ENCODE results near the gene GAL3ST2.
"Not testable (repeated sequence)": the region's sequence is repeated elsewhere in the genome, so short reads cannot be mapped to it uniquely, and the experiment has no call there.

The GAL3ST2 gene

DNA sequence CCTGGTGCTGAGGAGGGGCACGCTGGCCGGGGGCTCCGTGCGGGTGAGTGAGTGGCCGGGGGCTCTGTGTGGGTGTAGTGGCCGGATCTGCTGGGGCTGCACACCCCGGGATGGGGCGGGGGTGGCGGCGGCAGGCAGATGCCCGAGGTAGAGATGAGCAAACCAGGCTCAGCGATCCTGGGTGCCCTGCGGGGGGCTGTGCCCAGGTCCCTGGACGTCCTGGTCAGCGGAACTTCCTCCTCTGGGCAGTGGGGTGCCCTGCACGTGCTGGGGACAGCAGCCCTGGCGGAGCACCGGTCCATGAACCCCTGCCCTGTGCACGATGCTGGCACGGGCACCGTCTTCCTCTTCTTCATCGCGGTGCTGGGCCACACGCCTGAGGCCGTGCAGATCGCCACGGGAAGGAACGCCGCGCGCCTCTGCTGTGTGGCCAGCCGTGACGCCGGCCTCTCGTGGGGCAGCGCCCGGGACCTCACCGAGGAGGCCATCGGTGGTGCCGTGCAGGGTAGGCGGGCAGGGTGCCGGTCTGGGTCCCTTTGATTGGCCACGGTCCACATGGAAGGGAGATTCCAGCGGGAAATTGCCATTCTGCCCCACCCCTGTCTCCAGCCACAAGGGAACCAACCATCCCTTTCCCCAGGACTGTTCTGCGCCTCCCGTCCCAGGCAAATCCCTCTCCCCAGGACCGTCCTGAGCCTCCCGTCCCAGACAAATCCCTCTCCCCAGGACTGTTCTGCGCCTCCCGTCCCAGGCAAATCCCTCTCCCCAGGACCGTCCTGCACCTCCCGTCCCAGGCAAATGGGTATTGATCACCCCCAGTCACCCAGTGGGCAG lies 38.2 kb downstream of the GAL3ST2 start:
- TF ChIP-seq, protein P1, sequence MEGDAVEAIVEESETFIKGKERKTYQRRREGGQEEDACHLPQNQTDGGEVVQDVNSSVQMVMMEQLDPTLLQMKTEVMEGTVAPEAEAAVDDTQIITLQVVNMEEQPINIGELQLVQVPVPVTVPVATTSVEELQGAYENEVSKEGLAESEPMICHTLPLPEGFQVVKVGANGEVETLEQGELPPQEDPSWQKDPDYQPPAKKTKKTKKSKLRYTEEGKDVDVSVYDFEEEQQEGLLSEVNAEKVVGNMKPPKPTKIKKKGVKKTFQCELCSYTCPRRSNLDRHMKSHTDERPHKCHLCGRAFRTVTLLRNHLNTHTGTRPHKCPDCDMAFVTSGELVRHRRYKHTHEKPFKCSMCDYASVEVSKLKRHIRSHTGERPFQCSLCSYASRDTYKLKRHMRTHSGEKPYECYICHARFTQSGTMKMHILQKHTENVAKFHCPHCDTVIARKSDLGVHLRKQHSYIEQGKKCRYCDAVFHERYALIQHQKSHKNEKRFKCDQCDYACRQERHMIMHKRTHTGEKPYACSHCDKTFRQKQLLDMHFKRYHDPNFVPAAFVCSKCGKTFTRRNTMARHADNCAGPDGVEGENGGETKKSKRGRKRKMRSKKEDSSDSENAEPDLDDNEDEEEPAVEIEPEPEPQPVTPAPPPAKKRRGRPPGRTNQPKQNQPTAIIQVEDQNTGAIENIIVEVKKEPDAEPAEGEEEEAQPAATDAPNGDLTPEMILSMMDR (conservative IDR thresholded peaks at IDR 0.05): no peak
- no peak for TF ChIP-seq ZFX (IDR thresholded peaks at IDR 0.05)
- no peak overlapping the region for H3K27ac ChIP-seq

DNA sequence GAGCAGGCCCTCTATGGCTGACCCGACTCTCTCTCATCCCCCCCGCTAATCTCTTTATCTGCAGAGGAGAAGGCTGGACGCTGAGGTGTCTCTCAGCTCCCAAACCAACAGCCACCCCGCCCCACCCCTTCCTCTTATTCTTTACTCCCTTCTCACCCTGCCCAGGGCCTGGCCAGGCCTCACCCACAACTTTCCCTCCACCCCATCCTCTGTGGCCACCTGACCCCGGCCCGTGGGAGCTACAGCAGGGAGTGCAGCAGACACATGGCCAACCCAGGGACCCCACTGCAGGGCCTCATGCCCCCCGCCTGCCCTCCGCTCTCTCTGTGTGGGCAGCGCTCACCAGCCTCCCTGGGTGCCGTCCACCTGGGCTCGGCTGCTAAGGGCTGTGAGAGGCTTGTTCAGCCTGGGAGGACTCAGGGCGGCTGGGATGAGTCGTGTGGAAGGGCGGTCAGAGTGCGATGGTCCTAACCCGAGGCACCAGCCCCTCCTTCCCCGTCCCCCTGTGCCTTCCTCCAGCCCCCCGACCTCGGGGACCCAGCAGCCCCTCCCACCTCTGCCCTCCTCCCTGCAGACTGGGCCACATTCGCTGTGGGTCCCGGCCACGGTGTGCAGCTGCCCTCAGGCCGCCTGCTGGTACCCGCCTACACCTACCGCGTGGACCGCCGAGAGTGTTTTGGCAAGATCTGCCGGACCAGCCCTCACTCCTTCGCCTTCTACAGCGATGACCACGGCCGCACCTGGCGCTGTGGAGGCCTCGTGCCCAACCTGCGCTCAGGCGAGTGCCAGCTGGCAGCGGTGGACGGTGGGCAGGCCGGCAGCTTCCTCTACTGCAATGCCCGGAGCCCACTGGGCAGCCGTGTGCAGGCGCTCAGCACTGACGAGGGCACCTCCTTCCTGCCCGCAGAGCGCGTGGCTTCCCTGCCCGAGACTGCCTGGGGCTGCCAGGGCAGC lies 39.1 kb downstream of the GAL3ST2 start:
- no peak for TF ChIP-seq ZFX (IDR thresholded peaks at IDR 0.05)
- TF ChIP-seq, protein P1 (conservative IDR thresholded peaks at IDR 0.05): no peak
- no peak overlapping the region for H3K27ac ChIP-seq

DNA sequence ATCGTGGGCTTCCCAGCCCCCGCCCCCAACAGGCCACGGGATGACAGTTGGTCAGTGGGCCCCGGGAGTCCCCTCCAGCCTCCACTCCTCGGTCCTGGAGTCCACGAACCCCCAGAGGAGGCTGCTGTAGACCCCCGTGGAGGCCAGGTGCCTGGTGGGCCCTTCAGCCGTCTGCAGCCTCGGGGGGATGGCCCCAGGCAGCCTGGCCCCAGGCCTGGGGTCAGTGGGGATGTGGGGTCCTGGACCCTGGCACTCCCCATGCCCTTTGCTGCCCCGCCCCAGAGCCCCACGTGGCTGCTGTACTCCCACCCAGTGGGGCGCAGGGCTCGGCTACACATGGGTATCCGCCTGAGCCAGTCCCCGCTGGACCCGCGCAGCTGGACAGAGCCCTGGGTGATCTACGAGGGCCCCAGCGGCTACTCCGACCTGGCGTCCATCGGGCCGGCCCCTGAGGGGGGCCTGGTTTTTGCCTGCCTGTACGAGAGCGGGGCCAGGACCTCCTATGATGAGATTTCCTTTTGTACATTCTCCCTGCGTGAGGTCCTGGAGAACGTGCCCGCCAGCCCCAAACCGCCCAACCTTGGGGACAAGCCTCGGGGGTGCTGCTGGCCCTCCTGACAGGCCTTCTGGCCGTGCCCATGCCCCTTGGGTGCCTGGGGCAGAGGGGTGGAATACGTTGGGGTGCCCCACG lies 40.0 kb downstream of the GAL3ST2 start:
- TF ChIP-seq, protein P1 (conservative IDR thresholded peaks at IDR 0.05): no peak
- no peak for TF ChIP-seq ZFX (IDR thresholded peaks at IDR 0.05)
- no peak overlapping the region for H3K27ac ChIP-seq

DNA sequence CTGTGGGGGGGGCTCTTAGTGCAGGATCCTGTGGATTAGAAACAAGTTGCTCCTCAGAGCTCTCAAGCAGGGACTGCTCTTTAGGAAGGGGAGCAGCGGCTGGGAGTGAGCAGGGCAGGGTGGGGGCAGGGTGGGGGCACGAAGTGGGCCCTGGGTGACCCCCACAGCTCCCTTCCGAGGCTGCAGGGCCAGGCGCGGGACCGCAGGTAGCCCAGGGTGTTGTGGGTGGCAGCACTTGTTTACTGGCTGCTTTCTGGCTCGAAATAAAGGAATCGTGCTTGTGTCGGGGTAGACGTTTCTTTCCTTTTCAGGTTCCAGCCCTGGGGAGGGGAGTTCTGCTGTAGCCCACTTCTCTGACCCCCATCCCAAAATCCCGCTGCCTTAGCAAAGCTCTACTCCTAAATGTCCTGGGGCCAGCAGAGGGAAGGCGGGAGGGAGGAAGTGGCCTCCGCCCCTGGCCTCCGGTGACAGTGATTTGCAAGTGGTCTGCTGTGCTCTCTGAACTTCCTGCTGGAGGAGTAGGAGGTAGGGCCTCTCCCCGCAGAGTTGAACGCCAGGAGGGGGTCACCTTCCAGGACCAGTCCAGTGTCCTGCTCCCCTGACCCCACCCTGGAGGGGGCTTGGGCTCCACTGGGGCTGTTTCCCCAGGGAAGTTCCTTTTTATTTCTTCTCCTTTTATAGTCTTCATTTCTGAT lies 40.7 kb downstream of the GAL3ST2 start:
- TF ChIP-seq ZFX (IDR thresholded peaks at IDR 0.05): no peak
- TF ChIP-seq, protein P1 (conservative IDR thresholded peaks at IDR 0.05): no peak
- H3K27ac ChIP-seq: no peak overlapping the region

DNA sequence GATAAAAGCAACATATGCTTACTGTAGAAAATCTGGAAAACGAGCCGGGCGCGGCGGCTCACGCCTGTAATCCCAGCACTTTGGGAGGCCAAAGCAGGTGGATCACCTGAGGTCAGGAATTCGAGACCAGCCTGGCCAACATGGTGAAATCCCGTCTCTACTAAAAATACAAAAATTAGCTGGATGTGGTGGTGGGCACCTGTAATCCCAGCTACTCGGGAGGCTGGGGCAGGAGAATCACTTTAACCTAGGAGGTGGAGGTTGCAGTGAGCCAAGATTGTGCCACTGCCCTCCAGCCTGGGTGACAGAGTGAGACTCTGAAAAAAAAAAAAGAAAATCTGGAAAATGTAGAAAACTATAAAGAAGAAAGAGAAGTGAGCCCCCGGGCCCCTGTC lies 41.2 kb downstream of the GAL3ST2 start:
- not testable (repeated sequence) for H3K27ac ChIP-seq

DNA sequence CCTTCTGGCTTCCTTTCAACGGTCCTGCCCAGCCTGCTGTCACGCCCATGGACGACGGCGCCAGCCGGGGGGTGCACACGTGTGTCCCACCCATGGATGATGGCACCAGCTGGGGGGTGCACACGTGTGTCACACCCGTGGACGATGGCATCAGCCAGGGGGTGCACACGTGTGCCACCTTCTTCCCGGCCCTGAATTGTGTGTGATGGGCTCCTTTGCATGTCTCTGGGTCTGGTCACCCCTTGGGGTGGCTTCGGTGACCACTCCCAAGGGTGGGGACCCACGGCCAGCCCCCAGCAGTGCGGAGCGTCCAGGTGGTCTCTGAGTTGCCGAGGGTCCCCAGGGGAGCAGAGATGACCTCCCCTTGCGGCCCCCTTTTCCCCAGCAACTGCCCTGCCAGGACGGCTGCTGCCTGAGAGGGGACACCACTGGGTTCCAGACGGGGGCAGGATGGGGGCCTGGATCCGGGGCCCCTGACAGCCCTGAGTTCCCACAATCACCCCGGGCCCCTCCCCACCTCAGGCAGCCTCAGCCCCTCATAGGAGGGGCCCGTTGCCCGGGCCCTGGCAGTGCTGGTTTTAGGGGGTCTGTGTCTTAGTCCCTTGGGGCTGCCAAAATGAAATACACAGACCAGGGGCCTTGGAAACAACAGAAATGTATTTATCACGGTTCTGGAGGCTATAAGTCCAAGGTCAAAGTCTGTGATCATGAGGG lies 41.8 kb downstream of the GAL3ST2 start:
- H3K27ac ChIP-seq: no peak overlapping the region
- TF ChIP-seq, protein P1 (conservative IDR thresholded peaks at IDR 0.05): no peak
- TF ChIP-seq ZFX (IDR thresholded peaks at IDR 0.05): no peak

DNA sequence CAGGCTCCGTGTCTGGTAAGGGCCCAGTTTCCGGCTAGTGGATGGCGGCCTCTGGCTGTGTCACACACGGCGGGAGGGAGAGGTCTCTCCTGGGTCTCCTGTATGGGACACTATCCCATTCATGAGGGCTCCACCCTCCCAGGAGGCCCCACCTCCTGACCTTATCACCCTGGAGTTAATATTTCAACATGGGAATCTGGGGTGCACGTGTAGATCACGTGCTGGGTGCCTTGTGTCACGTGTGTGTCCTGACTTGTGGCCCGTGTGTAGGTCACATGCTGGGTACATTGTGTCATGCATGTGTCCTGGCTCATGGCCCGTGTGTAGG lies 42.3 kb downstream of the GAL3ST2 start:
- TF ChIP-seq ZFX (IDR thresholded peaks at IDR 0.05): no peak
- TF ChIP-seq, protein P1 (conservative IDR thresholded peaks at IDR 0.05): no peak
- H3K27ac ChIP-seq: no peak overlapping the region

DNA sequence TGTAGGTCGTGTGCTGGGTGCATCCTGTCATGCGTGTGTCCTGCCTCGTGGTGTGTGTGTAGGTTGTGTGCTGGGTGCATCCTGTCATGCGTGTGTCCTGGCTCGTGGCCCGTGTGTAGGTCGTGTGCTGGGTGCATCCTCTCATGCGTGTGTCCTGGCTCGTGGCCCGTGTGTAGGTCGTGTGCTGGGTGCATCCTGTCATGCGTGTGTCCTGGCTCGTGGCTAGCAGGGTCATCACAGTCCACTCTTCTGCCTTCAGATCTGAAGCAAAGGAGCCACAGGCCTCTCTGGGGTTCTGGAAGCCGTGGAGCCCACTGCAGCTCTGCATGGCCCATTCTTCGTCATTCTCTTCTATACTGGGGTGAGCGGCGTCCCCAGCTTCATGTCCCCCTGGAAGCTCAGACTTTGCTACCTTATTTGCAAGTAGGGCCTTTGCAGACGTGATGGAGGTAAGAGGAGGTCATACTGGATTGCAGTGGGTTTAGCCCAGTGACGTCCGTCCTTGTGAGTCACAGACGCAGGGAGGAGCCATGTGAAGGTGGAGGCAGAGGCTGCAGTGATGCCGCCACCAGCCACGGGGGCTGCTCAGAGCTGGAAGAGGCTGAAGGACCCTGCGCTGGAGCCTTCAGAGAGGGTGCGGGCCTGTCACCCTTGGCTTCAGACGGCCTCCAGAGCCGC lies 43.5 kb downstream of the GAL3ST2 start:
- H3K27ac ChIP-seq: not testable (repeated sequence)

All from C4-2B (cell line).